GM23338 (cell line): ENCODE results near the gene TUBD1. TPM values are rescaled to one million over a fixed set of nuclear protein-coding genes. Genes with fewer than 3 reads are reported as not detected.

Experiments
- ATAC-seq: fragments of 200-7000 bp; cut with Tn5 transposase; 3 replicates; pipeline ENCODE4 v1.9.1; 2020
- DNase-seq: peaks from one replicate; pipeline ENCODE4 v3.0.0-alpha.2; 2015; ENCODE audit warnings: low spot score
- H2AFZ ChIP-seq: fragments of 200-600 bp; sonication (generic); 2 replicates; pipeline ENCODE4 v1.8.0; 2016; ENCODE audit warnings: antibody characterized with exemption, mild to moderate bottlenecking, moderate library complexity
- H3F3A ChIP-seq: fragments of 200-600 bp; sonication (generic); replicated peaks from 2 replicates; pipeline ENCODE4 v1.8.0; 2017; ENCODE audit warnings: antibody characterized with exemption, mixed run types, low read depth
- H3K27ac ChIP-seq: fragments of 200-600 bp; sonication (generic); 2 replicates; pipeline ENCODE4 v1.6.1; 2016; ENCODE audit warnings: low read depth
- H3K27me3 ChIP-seq: fragments of 200-600 bp; sonication (generic); 2 replicates; pipeline ENCODE4 v1.8.0; 2016; ENCODE audit warnings: mild to moderate bottlenecking, mixed run types, moderate library complexity; ENCODE audit not compliant: insufficient read depth
- H3K36me3 ChIP-seq: fragments of 200-600 bp; sonication (generic); 2 replicates; pipeline ENCODE4 v1.8.0; 2016; ENCODE audit warnings: mild to moderate bottlenecking; ENCODE audit not compliant: insufficient read depth
- H3K4me1 ChIP-seq: fragments of 200-600 bp; sonication (generic); 2 replicates; pipeline ENCODE4 v1.8.0; 2016; ENCODE audit warnings: mild to moderate bottlenecking, moderate library complexity; ENCODE audit not compliant: insufficient read depth
- H3K4me2 ChIP-seq: fragments of 200-600 bp; sonication (generic); 2 replicates; pipeline ENCODE4 v1.7.1; 2017; ENCODE audit warnings: mixed run types
- H3K4me3 ChIP-seq: fragments of 200-600 bp; sonication (generic); 2 replicates; pipeline ENCODE4 v1.6.1; 2016; ENCODE audit warnings: mixed run types
- H3K79me2 ChIP-seq: fragments of 200-600 bp; sonication (generic); replicated peaks from 2 replicates; pipeline ENCODE4 v1.8.0; 2017; ENCODE audit warnings: mild to moderate bottlenecking; ENCODE audit not compliant: insufficient read depth
- H3K9me2 ChIP-seq: fragments of 200-600 bp; sonication (generic); 2 replicates; pipeline ENCODE4 v1.8.0; 2017; ENCODE audit not compliant: insufficient read depth
- H4K20me1 ChIP-seq: fragments of 200-600 bp; sonication (generic); replicated peaks from 2 replicates; pipeline ENCODE4 v1.8.0; 2017; ENCODE audit warnings: mild to moderate bottlenecking; ENCODE audit not compliant: insufficient read depth
- H3K27ac Mint-ChIP-seq: 2 replicates; pipeline ENCODE4 v1.8.0; 2020; ENCODE audit warnings: inconsistent platforms, mild to moderate bottlenecking, moderate library complexity, mixed read lengths
- H3K27me3 Mint-ChIP-seq: 3 replicates; pipeline ENCODE4 v1.8.0; 2022; ENCODE audit warnings: low read depth, mild to moderate bottlenecking, moderate library complexity, mixed read lengths, inconsistent platforms; ENCODE audit not compliant: insufficient read depth, poor library complexity
- H3K36me3 Mint-ChIP-seq: 3 replicates; pipeline ENCODE4 v1.8.0; 2021; ENCODE audit warnings: low read depth, mild to moderate bottlenecking, inconsistent platforms, moderate library complexity, mixed read lengths
- H3K4me1 Mint-ChIP-seq: 3 replicates; pipeline ENCODE4 v1.8.0; 2020; ENCODE audit warnings: mild to moderate bottlenecking, inconsistent platforms, mixed read lengths
- H3K4me3 Mint-ChIP-seq: 3 replicates; pipeline ENCODE4 v1.8.0; 2021; ENCODE audit warnings: moderate library complexity, mild to moderate bottlenecking, inconsistent platforms, mixed read lengths
- H3K9me3 Mint-ChIP-seq: 3 replicates; pipeline ENCODE4 v1.8.0; 2020; ENCODE audit warnings: moderate library complexity, mild to moderate bottlenecking, inconsistent platforms, mixed read lengths
- CREB1 ChIP-seq: fragments of 250-450 bp; sonication (Bioruptor Pico); IDR thresholded peaks from 2 replicates; pipeline ENCODE4 v1.5.0; 2020; ENCODE audit warnings: low read depth, mild to moderate bottlenecking, moderate library complexity
- EZH2 ChIP-seq: fragments of 200-600 bp; sonication (generic); IDR thresholded peaks from one replicate; pipeline ENCODE4 v1.8.0; 2017; ENCODE audit warnings: antibody characterized with exemption, mild to moderate bottlenecking, low read depth; ENCODE audit not compliant: unreplicated experiment
- EZH2phosphoT487 ChIP-seq: fragments of 200-600 bp; sonication (generic); IDR thresholded peaks from one replicate; pipeline ENCODE4 v1.8.1; 2018; ENCODE audit warnings: antibody characterized with exemption; ENCODE audit not compliant: unreplicated experiment
- JUNB ChIP-seq: IDR thresholded peaks from one replicate; pipeline ENCODE4 v1.6.1; 2016; ENCODE audit warnings: antibody characterized with exemption; ENCODE audit not compliant: unreplicated experiment
- NANOG ChIP-seq: IDR thresholded peaks from 2 replicates; pipeline ENCODE4 v1.6.1; 2016; ENCODE audit warnings: antibody characterized with exemption, borderline replicate concordance
- STAT1 ChIP-seq: IDR thresholded peaks from one replicate; pipeline ENCODE4 v1.6.1; 2016; ENCODE audit warnings: antibody characterized with exemption; ENCODE audit not compliant: unreplicated experiment
- polyA plus RNA-seq: library from polyadenylated mRNA; unstranded; fragments of >200 nt; fragmentation: Nextera tagmentation; extraction: Ambion mirVana; gene quantifications from 2 replicates; pipeline ENCODE4 v1.2.1, GENCODE V29; 2016
- total RNA-seq: library from RNA; depleted of rRNA; stranded (reverse); fragments of >200 nt; shearing (Covaris generic); gene quantifications from 2 replicates; pipeline ENCODE4 v1.2.3, GENCODE V29; 2014
- TF ChIP-seq, protein P1 (sequence below): IDR thresholded peaks from 2 replicates; pipeline ENCODE4 v1.6.1; 2016; ENCODE audit warnings: antibody characterized with exemption
- TF ChIP-seq, protein P2 (sequence below): fragments of 250-450 bp; sonication (Bioruptor Pico); IDR thresholded peaks from 2 replicates; pipeline ENCODE4 v1.5.0; 2020; ENCODE audit warnings: mild to moderate bottlenecking, moderate library complexity
- TF ChIP-seq, protein P3 (sequence below): IDR thresholded peaks from one replicate; pipeline ENCODE4 v1.6.1; 2018; ENCODE audit warnings: antibody characterized with exemption; ENCODE audit not compliant: unreplicated experiment

TUBD1 gene
- total and polyA plus RNA-seq, 2 experiments from 2014 or later: 11.6 to 13.8 TPM

DNA sequence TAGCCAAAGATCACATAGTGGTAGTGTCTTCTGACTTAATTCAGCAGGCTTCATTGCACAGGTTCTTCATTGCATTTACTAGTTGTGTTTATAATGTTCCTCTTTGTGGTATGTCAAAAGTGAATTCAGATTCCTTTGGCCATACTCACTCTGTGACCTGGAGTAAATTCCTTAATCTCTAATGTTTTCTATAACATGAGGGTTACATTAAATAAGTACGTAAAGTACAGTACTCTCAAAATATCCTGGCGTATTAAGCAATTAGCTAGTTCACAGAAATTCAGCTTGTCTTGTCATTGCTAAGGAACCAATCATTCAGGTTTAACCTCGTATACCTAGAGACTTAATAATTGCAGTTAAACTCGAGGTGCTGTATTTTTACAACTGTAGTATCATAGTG lies 4.3 kb upstream of the TUBD1 start:
- Histone ChIP-seq H3K79me2 (peaks cover 83% of the 10 kb centered on the region), H3F3A (no peaks in the 10 kb centered on the region), H3K4me2 (no peak overlapping the region), H2AFZ (no peak overlapping the region), H4K20me1 (peaks cover 16% of the 10 kb centered on the region; the same call in 1 of the 2 replicates), H3K9me2 (no peaks in the 10 kb centered on the region), H3K4me1 (peaks cover 6% of the 10 kb centered on the region; the same call in 1 of the 2 replicates), H3K36me3 (no peaks in the 10 kb centered on the region), H3K4me3 (no peak overlapping the region), H3K27ac (no peak overlapping the region), H3K27me3 (no peaks in the 10 kb centered on the region)
- ATAC-seq: no peak
- no peak for DNase-seq
- Mint-ChIP-seq H3K36me3 (no peaks in the 10 kb centered on the region; the same call in 2 of the 3 replicates), H3K4me3 (no peak overlapping the region), H3K27me3 (peaks cover 15% of the 10 kb centered on the region), H3K27ac (no peak overlapping the region), H3K4me1 (peaks cover 9% of the 10 kb centered on the region; the same call in 2 of the 3 replicates), H3K9me3 (no peaks in the 10 kb centered on the region)
- TF ChIP-seq CREB1 (CRISPR knock-in tag) (no peak), EZH2phosphoT487 (no peak), JUNB (no peak), STAT1 (no peak), EZH2 (no peak), NANOG (no peak)
- TF ChIP-seq, protein P1, sequence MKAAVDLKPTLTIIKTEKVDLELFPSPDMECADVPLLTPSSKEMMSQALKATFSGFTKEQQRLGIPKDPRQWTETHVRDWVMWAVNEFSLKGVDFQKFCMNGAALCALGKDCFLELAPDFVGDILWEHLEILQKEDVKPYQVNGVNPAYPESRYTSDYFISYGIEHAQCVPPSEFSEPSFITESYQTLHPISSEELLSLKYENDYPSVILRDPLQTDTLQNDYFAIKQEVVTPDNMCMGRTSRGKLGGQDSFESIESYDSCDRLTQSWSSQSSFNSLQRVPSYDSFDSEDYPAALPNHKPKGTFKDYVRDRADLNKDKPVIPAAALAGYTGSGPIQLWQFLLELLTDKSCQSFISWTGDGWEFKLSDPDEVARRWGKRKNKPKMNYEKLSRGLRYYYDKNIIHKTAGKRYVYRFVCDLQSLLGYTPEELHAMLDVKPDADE: no peak
- TF ChIP-seq, protein P2, sequence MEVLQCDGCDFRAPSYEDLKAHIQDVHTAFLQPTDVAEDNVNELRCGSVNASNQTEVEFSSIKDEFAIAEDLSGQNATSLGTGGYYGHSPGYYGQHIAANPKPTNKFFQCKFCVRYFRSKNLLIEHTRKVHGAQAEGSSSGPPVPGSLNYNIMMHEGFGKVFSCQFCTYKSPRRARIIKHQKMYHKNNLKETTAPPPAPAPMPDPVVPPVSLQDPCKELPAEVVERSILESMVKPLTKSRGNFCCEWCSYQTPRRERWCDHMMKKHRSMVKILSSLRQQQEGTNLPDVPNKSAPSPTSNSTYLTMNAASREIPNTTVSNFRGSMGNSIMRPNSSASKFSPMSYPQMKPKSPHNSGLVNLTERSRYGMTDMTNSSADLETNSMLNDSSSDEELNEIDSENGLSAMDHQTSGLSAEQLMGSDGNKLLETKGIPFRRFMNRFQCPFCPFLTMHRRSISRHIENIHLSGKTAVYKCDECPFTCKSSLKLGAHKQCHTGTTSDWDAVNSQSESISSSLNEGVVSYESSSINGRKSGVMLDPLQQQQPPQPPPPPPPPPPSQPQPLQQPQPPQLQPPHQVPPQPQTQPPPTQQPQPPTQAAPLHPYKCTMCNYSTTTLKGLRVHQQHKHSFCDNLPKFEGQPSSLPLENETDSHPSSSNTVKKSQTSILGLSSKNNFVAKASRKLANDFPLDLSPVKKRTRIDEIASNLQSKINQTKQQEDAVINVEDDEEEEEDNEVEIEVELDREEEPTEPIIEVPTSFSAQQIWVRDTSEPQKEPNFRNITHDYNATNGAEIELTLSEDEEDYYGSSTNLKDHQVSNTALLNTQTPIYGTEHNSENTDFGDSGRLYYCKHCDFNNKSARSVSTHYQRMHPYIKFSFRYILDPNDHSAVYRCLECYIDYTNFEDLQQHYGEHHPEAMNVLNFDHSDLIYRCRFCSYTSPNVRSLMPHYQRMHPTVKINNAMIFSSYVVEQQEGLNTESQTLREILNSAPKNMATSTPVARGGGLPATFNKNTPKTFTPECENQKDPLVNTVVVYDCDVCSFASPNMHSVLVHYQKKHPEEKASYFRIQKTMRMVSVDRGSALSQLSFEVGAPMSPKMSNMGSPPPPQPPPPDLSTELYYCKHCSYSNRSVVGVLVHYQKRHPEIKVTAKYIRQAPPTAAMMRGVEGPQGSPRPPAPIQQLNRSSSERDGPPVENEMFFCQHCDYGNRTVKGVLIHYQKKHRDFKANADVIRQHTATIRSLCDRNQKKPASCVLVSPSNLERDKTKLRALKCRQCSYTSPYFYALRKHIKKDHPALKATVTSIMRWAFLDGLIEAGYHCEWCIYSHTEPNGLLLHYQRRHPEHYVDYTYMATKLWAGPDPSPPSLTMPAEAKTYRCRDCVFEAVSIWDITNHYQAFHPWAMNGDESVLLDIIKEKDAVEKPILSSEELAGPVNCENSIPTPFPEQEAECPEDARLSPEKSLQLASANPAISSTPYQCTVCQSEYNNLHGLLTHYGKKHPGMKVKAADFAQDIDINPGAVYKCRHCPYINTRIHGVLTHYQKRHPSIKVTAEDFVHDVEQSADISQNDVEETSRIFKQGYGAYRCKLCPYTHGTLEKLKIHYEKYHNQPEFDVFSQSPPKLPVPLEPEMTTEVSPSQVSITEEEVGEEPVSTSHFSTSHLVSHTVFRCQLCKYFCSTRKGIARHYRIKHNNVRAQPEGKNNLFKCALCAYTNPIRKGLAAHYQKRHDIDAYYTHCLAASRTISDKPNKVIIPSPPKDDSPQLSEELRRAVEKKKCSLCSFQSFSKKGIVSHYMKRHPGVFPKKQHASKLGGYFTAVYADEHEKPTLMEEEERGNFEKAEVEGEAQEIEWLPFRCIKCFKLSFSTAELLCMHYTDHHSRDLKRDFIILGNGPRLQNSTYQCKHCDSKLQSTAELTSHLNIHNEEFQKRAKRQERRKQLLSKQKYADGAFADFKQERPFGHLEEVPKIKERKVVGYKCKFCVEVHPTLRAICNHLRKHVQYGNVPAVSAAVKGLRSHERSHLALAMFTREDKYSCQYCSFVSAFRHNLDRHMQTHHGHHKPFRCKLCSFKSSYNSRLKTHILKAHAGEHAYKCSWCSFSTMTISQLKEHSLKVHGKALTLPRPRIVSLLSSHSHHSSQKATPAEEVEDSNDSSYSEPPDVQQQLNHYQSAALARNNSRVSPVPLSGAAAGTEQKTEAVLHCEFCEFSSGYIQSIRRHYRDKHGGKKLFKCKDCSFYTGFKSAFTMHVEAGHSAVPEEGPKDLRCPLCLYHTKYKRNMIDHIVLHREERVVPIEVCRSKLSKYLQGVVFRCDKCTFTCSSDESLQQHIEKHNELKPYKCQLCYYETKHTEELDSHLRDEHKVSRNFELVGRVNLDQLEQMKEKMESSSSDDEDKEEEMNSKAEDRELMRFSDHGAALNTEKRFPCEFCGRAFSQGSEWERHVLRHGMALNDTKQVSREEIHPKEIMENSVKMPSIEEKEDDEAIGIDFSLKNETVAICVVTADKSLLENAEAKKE: no peak
- TF ChIP-seq, protein P3, sequence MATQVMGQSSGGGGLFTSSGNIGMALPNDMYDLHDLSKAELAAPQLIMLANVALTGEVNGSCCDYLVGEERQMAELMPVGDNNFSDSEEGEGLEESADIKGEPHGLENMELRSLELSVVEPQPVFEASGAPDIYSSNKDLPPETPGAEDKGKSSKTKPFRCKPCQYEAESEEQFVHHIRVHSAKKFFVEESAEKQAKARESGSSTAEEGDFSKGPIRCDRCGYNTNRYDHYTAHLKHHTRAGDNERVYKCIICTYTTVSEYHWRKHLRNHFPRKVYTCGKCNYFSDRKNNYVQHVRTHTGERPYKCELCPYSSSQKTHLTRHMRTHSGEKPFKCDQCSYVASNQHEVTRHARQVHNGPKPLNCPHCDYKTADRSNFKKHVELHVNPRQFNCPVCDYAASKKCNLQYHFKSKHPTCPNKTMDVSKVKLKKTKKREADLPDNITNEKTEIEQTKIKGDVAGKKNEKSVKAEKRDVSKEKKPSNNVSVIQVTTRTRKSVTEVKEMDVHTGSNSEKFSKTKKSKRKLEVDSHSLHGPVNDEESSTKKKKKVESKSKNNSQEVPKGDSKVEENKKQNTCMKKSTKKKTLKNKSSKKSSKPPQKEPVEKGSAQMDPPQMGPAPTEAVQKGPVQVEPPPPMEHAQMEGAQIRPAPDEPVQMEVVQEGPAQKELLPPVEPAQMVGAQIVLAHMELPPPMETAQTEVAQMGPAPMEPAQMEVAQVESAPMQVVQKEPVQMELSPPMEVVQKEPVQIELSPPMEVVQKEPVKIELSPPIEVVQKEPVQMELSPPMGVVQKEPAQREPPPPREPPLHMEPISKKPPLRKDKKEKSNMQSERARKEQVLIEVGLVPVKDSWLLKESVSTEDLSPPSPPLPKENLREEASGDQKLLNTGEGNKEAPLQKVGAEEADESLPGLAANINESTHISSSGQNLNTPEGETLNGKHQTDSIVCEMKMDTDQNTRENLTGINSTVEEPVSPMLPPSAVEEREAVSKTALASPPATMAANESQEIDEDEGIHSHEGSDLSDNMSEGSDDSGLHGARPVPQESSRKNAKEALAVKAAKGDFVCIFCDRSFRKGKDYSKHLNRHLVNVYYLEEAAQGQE: no peak
